GM20000 (cell line): Measurements from ENCODE around the gene FAR2.

ENCODE experiments used
- DNase-seq: peaks from one replicate; pipeline ENCODE4 v3.0.0; 2012; ENCODE audit warnings: low spot score
- TF ChIP-seq, protein P1 (sequence below): IDR thresholded peaks from 2 replicates; pipeline ENCODE4 v1.5.1; 2012; ENCODE audit warnings: mild to moderate bottlenecking, control low read depth; ENCODE audit errors: extremely low read depth, missing control alignments

The FAR2 gene

DNA sequence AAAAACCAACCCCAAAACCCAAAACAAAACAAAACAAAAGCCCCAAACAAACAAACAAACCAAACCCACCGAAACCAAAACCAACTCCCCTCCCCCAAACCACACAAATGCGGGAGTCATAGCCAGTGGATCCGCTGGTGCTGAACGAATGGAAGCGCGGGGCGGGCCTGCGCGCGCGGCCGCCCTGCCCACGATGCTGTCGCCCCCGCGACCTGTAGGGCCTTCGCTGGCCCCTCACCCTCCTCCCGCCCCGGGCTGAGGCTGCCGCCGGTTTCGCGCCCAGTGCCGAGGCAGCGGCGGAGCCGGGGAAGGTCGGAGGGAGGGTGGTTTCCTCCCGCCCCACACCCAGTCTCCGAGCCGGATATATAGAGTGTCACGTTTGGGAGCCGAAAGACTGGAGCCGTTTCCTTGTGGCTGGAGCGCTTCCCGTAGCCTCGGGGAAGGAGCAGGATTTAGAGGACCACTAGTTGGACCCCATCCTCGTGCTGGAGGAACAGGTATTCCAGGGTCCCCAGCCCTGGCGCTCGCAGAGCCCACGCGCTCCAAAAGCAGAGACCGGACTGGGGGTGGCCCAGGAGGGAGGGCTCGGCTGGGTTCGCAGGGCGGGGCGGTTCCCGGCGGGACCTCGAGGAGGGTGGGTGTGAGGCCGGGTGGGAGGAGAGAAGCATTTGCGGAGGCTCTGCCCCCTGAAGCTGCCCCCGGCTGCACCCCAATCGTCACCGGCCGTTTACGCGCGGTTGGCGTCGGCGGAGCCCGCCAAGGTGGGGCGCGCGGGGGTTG is at the start of gene FAR2:
FAR2 (plus strand) TSS at position 368 of the 780 bp plus-strand sequence. CDS start 121,172 bp downstream, outside the sequence.
- TF ChIP-seq, protein P1, sequence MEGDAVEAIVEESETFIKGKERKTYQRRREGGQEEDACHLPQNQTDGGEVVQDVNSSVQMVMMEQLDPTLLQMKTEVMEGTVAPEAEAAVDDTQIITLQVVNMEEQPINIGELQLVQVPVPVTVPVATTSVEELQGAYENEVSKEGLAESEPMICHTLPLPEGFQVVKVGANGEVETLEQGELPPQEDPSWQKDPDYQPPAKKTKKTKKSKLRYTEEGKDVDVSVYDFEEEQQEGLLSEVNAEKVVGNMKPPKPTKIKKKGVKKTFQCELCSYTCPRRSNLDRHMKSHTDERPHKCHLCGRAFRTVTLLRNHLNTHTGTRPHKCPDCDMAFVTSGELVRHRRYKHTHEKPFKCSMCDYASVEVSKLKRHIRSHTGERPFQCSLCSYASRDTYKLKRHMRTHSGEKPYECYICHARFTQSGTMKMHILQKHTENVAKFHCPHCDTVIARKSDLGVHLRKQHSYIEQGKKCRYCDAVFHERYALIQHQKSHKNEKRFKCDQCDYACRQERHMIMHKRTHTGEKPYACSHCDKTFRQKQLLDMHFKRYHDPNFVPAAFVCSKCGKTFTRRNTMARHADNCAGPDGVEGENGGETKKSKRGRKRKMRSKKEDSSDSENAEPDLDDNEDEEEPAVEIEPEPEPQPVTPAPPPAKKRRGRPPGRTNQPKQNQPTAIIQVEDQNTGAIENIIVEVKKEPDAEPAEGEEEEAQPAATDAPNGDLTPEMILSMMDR: no peak
- peak; percentile 73 for DNase-seq

DNA sequence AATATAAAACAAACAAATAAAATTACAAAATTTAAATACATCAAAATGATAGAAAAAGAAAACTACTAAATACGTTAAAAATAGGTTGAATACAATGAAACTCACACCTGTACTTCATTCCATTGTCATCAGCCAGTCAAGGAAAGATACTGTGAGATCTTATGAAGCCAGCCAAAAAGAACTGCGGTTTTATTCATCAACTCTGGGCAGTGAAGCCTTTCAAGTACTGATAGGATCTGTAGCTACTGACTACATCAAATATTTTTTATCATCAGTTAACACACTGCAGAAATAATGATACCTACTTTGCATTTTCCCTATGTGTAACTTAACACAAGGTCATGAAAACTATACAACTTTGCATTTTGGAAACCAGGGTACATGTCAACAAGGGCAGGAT is 46.3 kb upstream of the FAR2 start:
- DNase-seq: no peak
- TF ChIP-seq, protein P1: no peak

DNA sequence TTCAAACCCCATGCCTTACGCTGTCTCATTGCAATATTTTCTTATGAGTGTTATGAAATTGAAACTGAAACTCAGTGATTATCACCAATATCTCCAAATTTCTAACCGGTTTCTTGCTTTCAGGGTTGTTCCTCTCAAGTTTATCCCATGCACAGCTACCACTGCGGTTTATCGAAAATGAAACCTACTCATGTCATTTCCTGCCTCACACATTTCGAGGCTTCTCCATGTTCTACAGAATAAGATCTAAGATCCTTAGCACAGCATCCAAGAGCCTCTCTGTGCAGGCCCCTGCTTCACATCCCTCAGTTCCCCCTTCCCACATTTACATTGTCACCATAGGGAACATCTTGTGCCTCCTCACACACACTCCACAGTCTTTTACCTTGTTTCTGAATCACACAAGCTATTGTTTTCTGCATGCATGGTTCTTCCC is 45.5 kb upstream of the FAR2 start:
- DNase-seq: peak; percentile 41
- TF ChIP-seq, protein P1: no peak

DNA sequence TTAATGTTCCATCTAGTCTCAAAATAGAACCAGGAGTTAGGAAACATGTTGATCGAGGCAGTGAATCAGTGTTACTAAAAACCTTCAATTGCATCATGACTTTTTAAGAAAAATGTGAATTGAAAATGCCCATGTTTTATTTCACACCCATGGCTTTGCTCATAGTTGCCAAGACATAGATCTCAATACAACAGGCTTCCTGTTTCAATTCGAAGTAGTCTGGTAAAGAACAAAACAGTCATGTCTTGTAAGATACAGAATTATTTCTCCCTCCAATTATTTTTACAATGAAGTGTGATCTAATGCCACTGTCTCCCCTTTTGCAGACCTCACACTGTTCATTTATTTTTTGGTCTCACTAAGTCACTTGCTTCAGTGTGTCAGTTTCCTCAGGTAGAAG is 44.6 kb upstream of the FAR2 start:
- TF ChIP-seq, protein P1: no peak
- no peak for DNase-seq

DNA sequence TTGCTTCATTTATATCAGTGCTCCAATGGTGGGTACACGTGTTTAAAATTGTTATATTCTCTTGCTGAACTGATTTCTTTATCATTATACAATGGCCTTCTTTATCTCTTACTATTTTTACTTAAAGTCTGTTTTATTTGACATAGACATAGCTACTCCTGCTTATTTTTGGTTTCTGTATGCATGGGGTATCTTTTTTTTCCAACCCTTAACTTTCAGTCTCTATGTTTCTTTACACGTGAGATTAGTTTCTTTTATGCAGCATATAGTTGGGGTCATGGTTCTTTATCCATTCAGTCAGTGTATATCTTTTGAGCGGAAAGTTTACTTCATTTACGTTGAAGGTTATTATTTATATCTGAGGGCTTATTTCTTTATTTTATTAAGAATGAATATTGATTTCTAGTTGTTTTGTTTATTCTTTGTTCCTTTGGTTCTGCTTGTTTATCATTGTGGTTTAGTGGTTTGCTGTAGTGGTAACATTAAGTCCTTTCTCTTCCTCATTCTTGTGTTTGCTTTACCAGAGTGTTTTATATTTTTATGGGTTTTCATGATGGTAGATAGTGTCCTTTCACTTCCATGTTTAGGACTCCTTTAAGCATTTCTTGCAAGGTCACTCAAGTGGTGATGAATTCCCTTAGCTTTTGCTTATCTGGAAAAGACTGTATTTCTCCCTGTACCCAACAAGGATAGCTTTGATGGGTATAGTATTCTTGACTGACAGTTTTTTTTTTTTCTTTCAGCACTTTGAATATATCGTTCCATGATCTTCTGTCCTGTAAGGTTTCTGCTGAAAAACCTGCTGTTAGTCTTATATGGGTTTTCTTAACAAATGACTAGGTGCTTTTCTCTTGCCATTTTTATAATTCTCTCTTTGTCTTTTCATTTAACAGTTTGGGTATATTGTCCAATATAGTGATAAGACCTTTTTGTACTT is 38.3 kb upstream of the FAR2 start:
- TF ChIP-seq, protein P1: no peak
- no peak for DNase-seq

DNA sequence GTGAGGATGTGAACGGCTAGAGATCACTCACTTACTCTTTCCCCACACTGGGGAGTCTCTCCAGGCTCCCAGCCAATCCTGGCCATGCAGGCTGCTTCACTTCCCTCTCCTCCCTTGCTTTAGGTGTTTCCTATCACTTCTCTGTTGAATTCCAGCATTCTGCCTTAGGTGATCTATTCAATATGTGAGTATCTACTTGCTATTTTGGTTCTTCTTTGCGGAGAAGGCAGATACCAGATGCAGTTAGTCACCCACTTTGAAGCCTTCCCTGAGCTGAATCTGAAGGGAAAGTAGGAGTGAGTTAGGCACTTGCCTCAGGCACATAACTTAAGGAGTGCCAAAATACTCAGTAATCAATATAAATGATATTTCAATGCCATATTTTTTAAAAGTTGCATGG is 36.0 kb upstream of the FAR2 start:
- TF ChIP-seq, protein P1: no peak

DNA sequence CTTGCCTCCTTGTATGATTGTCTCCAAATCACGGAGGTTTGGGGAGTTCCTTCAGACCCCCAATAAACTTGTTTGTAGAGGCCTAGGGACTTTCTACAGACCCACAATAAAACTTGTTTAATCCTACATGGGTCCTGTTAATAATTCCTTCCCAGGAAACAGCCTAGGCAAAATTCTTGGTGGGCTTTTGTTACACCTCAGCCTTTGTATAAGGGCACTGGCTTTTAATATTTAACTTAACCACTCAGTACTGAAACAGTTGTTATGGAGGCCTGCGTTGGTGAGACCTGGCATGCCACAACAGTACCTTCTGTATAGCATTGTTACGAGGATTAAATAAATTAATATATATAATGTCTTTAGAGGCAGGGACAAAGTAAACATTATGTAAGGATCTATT is 32.7 kb upstream of the FAR2 start:
- TF ChIP-seq, protein P1: no peak
- no peak for DNase-seq

More for the DNA sequence above, 36.0 kb upstream of the FAR2 start:
- DNase-seq: no peak
